HG03196 (cell line): ENCODE data around the gene CTTNBP2NL.

ENCODE experiments used
- ATAC-seq: cut with Tn5 transposase; IDR thresholded peaks from one replicate; pipeline ENCODE4 v1.9.1; 2021; ENCODE audit not compliant: unreplicated experiment

Gene CTTNBP2NL

GRCh38 chr1:112505400-112505785 is 109.4 kb downstream of the CTTNBP2NL start:
- ATAC-seq, result no peak

DNA sequence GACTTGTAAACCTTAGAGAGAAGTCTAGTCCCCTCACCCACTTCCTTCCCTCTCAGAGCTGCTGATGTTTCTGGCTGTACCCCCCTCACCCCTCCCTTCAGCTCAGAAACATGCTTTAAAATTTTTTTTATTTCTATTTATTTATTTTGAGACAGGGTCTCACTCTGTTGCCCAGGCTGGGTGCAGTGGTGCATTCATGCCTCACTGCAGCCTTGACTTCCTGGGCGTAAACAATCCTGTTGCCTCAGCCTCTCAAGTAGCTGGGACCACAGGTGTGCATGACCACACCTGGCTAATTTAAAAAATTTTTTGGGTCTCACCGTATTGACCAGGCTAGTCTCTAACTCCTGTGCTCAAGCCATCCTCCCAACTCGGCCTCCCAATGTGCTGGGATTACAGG is 109.9 kb downstream of the CTTNBP2NL start:
- no peak for ATAC-seq

DNA sequence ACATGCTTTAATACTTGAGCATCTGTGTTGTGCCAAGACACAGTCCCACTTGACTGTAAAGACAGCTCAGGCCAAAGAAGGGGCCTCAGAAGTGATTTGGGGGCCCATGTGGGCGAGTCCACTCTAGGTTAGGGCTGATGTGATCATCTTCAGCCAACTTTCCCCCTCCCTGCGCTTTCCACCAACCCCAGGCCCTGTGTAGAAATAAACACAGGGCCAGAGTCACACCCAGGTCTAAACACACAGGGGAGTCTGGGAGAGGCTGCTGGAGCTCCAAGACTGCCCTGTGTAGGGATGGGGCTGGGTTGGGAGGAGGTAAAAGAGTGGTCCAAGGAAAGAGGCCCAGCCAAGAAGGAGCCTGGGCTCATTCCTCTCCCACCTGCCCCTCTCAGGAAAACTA is 110.3 kb downstream of the CTTNBP2NL start:
- no peak for ATAC-seq

GRCh38 chr1:112506731-112507130 is 110.7 kb downstream of the CTTNBP2NL start:
- no peak for ATAC-seq

GRCh38 chr1:112507336-112507735 is 111.3 kb downstream of the CTTNBP2NL start:
- no peak for ATAC-seq

DNA sequence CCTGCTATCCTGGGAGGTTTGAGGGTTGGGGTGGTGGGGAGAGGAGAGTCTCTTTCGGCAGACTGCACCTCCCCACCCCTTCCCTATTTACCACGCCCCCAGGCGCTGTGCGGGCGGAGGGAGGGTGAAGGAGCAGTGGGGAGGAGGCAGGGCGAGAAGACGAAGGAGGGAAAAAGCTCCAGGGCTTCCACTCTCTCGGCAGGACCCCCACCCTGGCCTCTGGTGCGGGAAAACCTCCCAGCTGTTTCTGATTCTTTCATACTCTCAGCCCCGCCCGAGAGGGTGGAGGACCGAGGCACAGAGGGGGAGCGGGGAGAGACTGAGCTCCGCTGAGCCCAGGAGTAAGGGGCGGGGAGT is 111.9 kb downstream of the CTTNBP2NL start:
- no peak for ATAC-seq

DNA sequence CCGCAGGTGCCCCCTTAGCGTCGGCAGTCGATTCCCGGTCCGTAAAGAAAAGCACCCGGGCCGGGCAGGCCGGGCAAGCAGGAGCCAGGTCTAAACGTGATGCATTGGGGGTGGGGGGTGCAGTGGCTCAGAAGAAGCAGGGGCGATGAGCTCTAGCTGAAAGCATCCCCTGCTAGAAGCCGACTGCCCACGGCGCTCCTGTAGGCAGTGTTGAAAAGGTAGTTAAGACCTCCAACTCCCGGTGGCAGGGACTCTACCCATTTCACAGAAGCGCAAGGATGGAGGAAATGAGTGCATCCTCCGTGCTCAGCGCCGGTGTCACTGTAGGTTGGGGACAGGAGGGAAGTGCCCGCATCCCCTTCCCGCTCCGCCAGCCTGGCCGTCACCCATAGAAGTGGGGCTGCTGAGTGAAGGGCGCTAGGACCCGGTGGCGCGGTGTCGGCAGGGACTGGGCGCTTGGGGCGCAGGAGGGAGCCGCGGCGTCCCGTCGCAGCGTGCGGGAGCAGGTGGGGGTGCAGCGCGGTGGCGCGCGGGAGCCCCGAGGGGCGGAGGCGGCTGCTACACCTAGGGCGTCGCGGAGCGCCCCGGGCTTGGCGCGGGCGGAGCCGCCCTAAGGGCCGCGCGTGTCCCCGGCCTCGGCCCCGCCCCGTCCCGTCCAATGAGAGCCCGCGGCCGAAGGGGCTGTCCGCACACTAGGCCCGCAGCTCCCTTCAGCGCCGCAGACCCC is 112.4 kb downstream of the CTTNBP2NL start, which contains the start of gene WNT2B:
Gene WNT2B (plus strand): TSS at position 688 of the 727 bp plus-strand sequence. CDS start 298 bp downstream, outside the sequence.
- no peak for ATAC-seq

- ATAC-seq, result no peak
Observed at GRCh38 chr1:112509005-112509659, 113.1 kb downstream of the CTTNBP2NL start.

- ATAC-seq, result no peak
Observed at GRCh38 chr1:112509660-112510178, 113.7 kb downstream of the CTTNBP2NL start.

- ATAC-seq, result no peak
Observed at GRCh38 chr1:112510340-112510739, 114.3 kb downstream of the CTTNBP2NL start.
